Keratinocyte (primary cell): ENCODE measurements around the gene TUBGCP3. TPM values are rescaled to one million over a fixed set of nuclear protein-coding genes. Genes with fewer than 3 reads are reported as not detected.

Experiments
- DNase-seq: peaks from one replicate; pipeline ENCODE4 v3.0.0-alpha.2; 2011; ENCODE audit warnings: low read depth, missing footprints, low spot score
- FAIRE-seq: peaks from 2 replicates; lab custom pipeline; 2011; peaks lifted over from hg19 to GRCh38; lab: Jason Lieb, UNC
- H2AFZ ChIP-seq: 2 replicates; pipeline ENCODE4 v1.6.0; 2012; ENCODE audit warnings: low read length, control low read depth, inconsistent platforms; ENCODE audit not compliant: control insufficient read depth
- H3K27ac ChIP-seq: 2 replicates; pipeline ENCODE4 v1.5.1; 2011; ENCODE audit warnings: low read length; ENCODE audit not compliant: control insufficient read depth, insufficient read depth
- H3K27me3 ChIP-seq: 3 replicates; pipeline ENCODE4 v1.6.0; 2011; ENCODE audit warnings: low read length; ENCODE audit not compliant: control insufficient read depth, insufficient read depth; ENCODE audit errors: extremely low read depth
- H3K36me3 ChIP-seq, 2 experiments: 2 replicates in 1 of 2; 3 replicates in 1 of 2; pipeline ENCODE4 v1.5.1; 2011; ENCODE audit warnings: low read length in 2 of 2, mild to moderate bottlenecking in 1 of 2; ENCODE audit not compliant: control insufficient read depth in 2 of 2, insufficient read depth in 2 of 2; ENCODE audit errors: extremely low read depth in 1 of 2
- H3K4me1 ChIP-seq: 3 replicates; pipeline ENCODE4 v1.5.1; 2011; ENCODE audit warnings: low read length; ENCODE audit not compliant: control insufficient read depth, insufficient read depth; ENCODE audit errors: extremely low read depth
- H3K4me2 ChIP-seq: 3 replicates; pipeline ENCODE4 v1.6.0; 2011; ENCODE audit warnings: low read depth, low read length; ENCODE audit not compliant: control insufficient read depth, insufficient read depth; ENCODE audit errors: extremely low read depth
- H3K4me3 ChIP-seq, 3 experiments: fragments of 200-600 bp in 1 of 3; sonication (generic) in 1 of 3; 2 replicates in 2 of 3; 3 replicates in 1 of 3; pipeline ENCODE4 v1.5.1; 2011 to 2016; ENCODE audit warnings: low read length in 3 of 3, mild to moderate bottlenecking in 3 of 3, control low read depth in 2 of 3, inconsistent platforms in 1 of 3, low read depth in 1 of 3, mixed read lengths in 1 of 3, mixed run types in 1 of 3, moderate library complexity in 1 of 3; ENCODE audit not compliant: control insufficient read depth in 2 of 3, insufficient read depth in 2 of 3; ENCODE audit errors: extremely low read depth in 1 of 3
- H3K79me2 ChIP-seq: 2 replicates; pipeline ENCODE4 v1.6.0; 2012; ENCODE audit warnings: low read length; ENCODE audit not compliant: control insufficient read depth, insufficient read depth
- H3K9ac ChIP-seq: 3 replicates; pipeline ENCODE4 v1.6.0; 2011; ENCODE audit warnings: low read length; ENCODE audit not compliant: control insufficient read depth, insufficient read depth; ENCODE audit errors: extremely low read depth
- H3K9me1 ChIP-seq: 3 replicates; pipeline ENCODE4 v1.6.0; 2011; ENCODE audit warnings: low read length; ENCODE audit not compliant: control insufficient read depth, insufficient read depth; ENCODE audit errors: extremely low read depth
- H3K9me3 ChIP-seq: 2 replicates; pipeline ENCODE4 v1.5.1; 2012; ENCODE audit warnings: low read depth, low read length; ENCODE audit not compliant: control insufficient read depth
- H4K20me1 ChIP-seq: 3 replicates; pipeline ENCODE4 v1.6.0; 2011; ENCODE audit warnings: low read length; ENCODE audit not compliant: control insufficient read depth, insufficient read depth; ENCODE audit errors: extremely low read depth
- CTCF ChIP-seq, 3 experiments: IDR thresholded peaks in 1 of 3; conservative IDR thresholded peaks in 1 of 3; optimal IDR thresholded peaks in 1 of 3; 2 replicates in 2 of 3; 3 replicates in 1 of 3; pipeline versions ENCODE3 to v1.5.1; 2011; ENCODE audit warnings: low read length in 3 of 3, mild to moderate bottlenecking in 3 of 3, moderate library complexity in 2 of 3, control low read depth in 1 of 3, inconsistent platforms in 1 of 3; ENCODE audit not compliant: insufficient read depth in 2 of 3; ENCODE audit errors: extremely low read depth in 1 of 3
- EZH2 ChIP-seq: IDR thresholded peaks from one replicate; pipeline ENCODE4 v1.6.1; 2012; ENCODE audit warnings: inconsistent platforms, mild to moderate bottlenecking, low read length, moderate library complexity
- dilution Hi-C: fragments of 300-500 bp; cut with MboI; formaldehyde crosslinking; loops from one replicate; pipeline ENCODE4 v1.7.0; 2020; ENCODE audit warnings: low sequenced_read_pairs; ENCODE audit not compliant: extremely low pct_ligation_motif_present
- polyA plus RNA-seq, 5 experiments: library from polyadenylated mRNA; depleted of rRNA in 3 of 5; stranded (reverse) in 3 of 5; stranded (forward) in 1 of 5; unstranded in 1 of 5; fragments of >200 nt; gene quantifications; 1 replicate in 1 of 5; 2 replicates in 3 of 5; 3 replicates in 1 of 5; pipeline versions ENCODE4 v1.2.1 to v1.2.3, GENCODE V29; 2011 to 2012; ENCODE audit warnings: missing spikeins in 2 of 5, low read depth in 1 of 5, low replicate concordance in 1 of 5

Gene TUBGCP3
- polyA plus RNA-seq, 1 donor (not counting 4 experiments of a cell fraction or from before 2014, with no cell fraction given), result 14.0 TPM

- TF ChIP-seq EZH2, result no peak
- no peak for TF ChIP-seq CTCF (optimal IDR thresholded peaks at IDR 0.05 in 1 of 3, IDR thresholded peaks at IDR 0.05 in 1 of 3, conservative IDR thresholded peaks at IDR 0.05 in 1 of 3; ENCODE audit: extremely low read depth in 1 of 3, insufficient read depth in 2 of 3, low read length in 3 of 3)
- dilution Hi-C loops, result no loop called here
- no peak overlapping the region for H3K9ac ChIP-seq
- DNase-seq (no peak), FAIRE-seq (no peak)
- no peaks in the 10 kb centered on the region for H3K9me3 ChIP-seq
- H3K79me2 ChIP-seq, result no peaks in the 10 kb centered on the region
- no peak overlapping the region for H3K4me2 ChIP-seq
- H3K27ac ChIP-seq, result no peak overlapping the region
- peaks cover 6% of the 10 kb centered on the region for H3K27me3 ChIP-seq
- H3K4me3 ChIP-seq, result no peak overlapping the region
- no peaks in the 10 kb centered on the region for H3K36me3 ChIP-seq
- no peak overlapping the region for H2AFZ ChIP-seq
- H3K4me1 ChIP-seq, result no peaks in the 10 kb centered on the region
- no peaks in the 10 kb centered on the region for H3K9me1 ChIP-seq
- H4K20me1 ChIP-seq, result no peaks in the 10 kb centered on the region
Observed at GRCh38 chr13:112619730-112620631, 32.0 kb upstream of the TUBGCP3 start.

GRCh38 chr13:112618501-112618900 lies 30.5 kb upstream of the TUBGCP3 start:
- Histone ChIP-seq H3K4me1 (no peaks in the 10 kb centered on the region), H3K9me3 (no peaks in the 10 kb centered on the region), H3K79me2 (no peaks in the 10 kb centered on the region), H3K9ac (no peak overlapping the region), H3K27me3 (peaks cover 9% of the 10 kb centered on the region), H4K20me1 (no peaks in the 10 kb centered on the region), H3K9me1 (no peaks in the 10 kb centered on the region), H3K4me3 (no peak overlapping the region), H3K36me3 (no peaks in the 10 kb centered on the region), H3K27ac (no peak overlapping the region), H2AFZ (no peak overlapping the region), H3K4me2 (no peak overlapping the region)
- FAIRE-seq, result no peak
- dilution Hi-C loops, result no loop called here
- DNase-seq, result no peak
- TF ChIP-seq EZH2 (no peak), CTCF (optimal IDR thresholded peaks at IDR 0.05 in 1 of 3, IDR thresholded peaks at IDR 0.05 in 1 of 3, conservative IDR thresholded peaks at IDR 0.05 in 1 of 3; ENCODE audit: extremely low read depth in 1 of 3, insufficient read depth in 2 of 3, low read length in 3 of 3) (no peak)
